Measurements from ENCODE around the gene CASK.

The CASK gene

GRCh38 chrX:41796577-41796976 is 126.8 kb downstream of the CASK start:
- Histone ChIP-seq H3K9me3 (replicated peaks in 1 of 11) (peaks cover 9 to 10% (median 10%) of the 10 kb centered on the region in 11 experiments; a peak in 20 of 22 replicates), H4K20me1 (peaks cover 0 to 44% (median 17%) of the 10 kb centered on the region in 11 experiments; a peak in 12 of 22 replicates), H3K27me3 (peaks cover 87 to 95% (median 93%) of the 10 kb centered on the region in 11 experiments), H3K27ac (no peak overlapping the region), H3K4me1 (no peaks in the 10 kb centered on the region), H3K36me3 (peaks cover 0 to 4% (median 0%) of the 10 kb centered on the region in 11 experiments; a peak in 2 of 22 replicates), H3K4me3 (no peak overlapping the region), H3K9ac (no peak overlapping the region), H3K4me2 (no peak overlapping the region)
- no peak for TF ChIP-seq Cebpa-rat (IDR thresholded peaks at IDR 0.05)

GRCh38 chrX:41796046-41796445 is 127.3 kb downstream of the CASK start:
- TF ChIP-seq Cebpa-rat (IDR thresholded peaks at IDR 0.05) = no peak
- Histone ChIP-seq H3K9ac (no peak overlapping the region), H3K36me3 (peaks cover 0 to 1% (median 0%) of the 10 kb centered on the region in 11 experiments; a peak in 2 of 22 replicates), H3K4me3 (no peak overlapping the region), H4K20me1 (peaks cover 0 to 44% (median 17%) of the 10 kb centered on the region in 11 experiments; a peak in 12 of 22 replicates), H3K27ac (no peak overlapping the region), H3K4me1 (no peaks in the 10 kb centered on the region), H3K9me3 (replicated peaks in 1 of 11) (peaks cover 3 to 5% (median 4%) of the 10 kb centered on the region in 11 experiments; a peak in 20 of 22 replicates), H3K27me3 (peaks cover 86 to 95% (median 93%) of the 10 kb centered on the region in 11 experiments), H3K4me2 (no peak overlapping the region)

GRCh38 chrX:41789374-41789773 is 134.0 kb downstream of the CASK start:
- H3K4me3 ChIP-seq = no peak overlapping the region
- peaks cover 0 to 15% (median 3%) of the 10 kb centered on the region in 11 experiments; a peak in 6 of 22 replicates for H3K36me3 ChIP-seq
- peaks cover 0 to 11% (median 5%) of the 10 kb centered on the region in 11 experiments; a peak in 4 of 22 replicates for H4K20me1 ChIP-seq
- peaks cover 95 to 100% (median 99%) of the 10 kb centered on the region in 11 experiments for H3K27me3 ChIP-seq
- no peaks in the 10 kb centered on the region for H3K9me3 ChIP-seq (replicated peaks in 1 of 11)
- H3K9ac ChIP-seq = no peak overlapping the region
- TF ChIP-seq Cebpa-rat (IDR thresholded peaks at IDR 0.05) = no peak
- no peaks in the 10 kb centered on the region for H3K4me1 ChIP-seq
- H3K4me2 ChIP-seq = no peak overlapping the region
- H3K27ac ChIP-seq = no peak overlapping the region

- no peak for TF ChIP-seq Cebpa-rat (IDR thresholded peaks at IDR 0.05)
- H3K4me2 ChIP-seq = no peak overlapping the region
- no peaks in the 10 kb centered on the region for H3K9me3 ChIP-seq (replicated peaks in 1 of 11)
- no peak overlapping the region for H3K4me3 ChIP-seq
- peaks cover 0 to 18% (median 5%) of the 10 kb centered on the region in 11 experiments; a peak in 7 of 22 replicates for H4K20me1 ChIP-seq
- no peak overlapping the region for H3K27ac ChIP-seq
- H3K27me3 ChIP-seq = peaks cover 92 to 100% (median 99%) of the 10 kb centered on the region in 11 experiments
- no peaks in the 10 kb centered on the region for H3K4me1 ChIP-seq
- no peak overlapping the region for H3K9ac ChIP-seq
- H3K36me3 ChIP-seq = peaks cover 0 to 15% (median 3%) of the 10 kb centered on the region in 11 experiments; a peak in 6 of 22 replicates
These were observed 137.7 kb downstream of the CASK start for GRCh38 chrX:41785685-41786084.

- H3K27ac ChIP-seq = no peak overlapping the region
- TF ChIP-seq Cebpa-rat (IDR thresholded peaks at IDR 0.05) = no peak
- no peak overlapping the region for H3K4me3 ChIP-seq
- no peaks in the 10 kb centered on the region for H3K4me1 ChIP-seq
- H3K27me3 ChIP-seq = peaks cover 73 to 100% (median 90%) of the 10 kb centered on the region in 11 experiments
- H3K9me3 ChIP-seq (replicated peaks in 1 of 11) = no peaks in the 10 kb centered on the region
- peaks cover 0 to 15% (median 3%) of the 10 kb centered on the region in 11 experiments; a peak in 6 of 22 replicates for H3K36me3 ChIP-seq
- no peak overlapping the region for H3K4me2 ChIP-seq
- H3K9ac ChIP-seq = no peak overlapping the region
- peaks cover 0 to 17% (median 0%) of the 10 kb centered on the region in 11 experiments; a peak in 7 of 22 replicates for H4K20me1 ChIP-seq
These were observed 141.9 kb downstream of the CASK start for GRCh38 chrX:41781500-41781899.

- H3K4me1 ChIP-seq = no peaks in the 10 kb centered on the region
- TF ChIP-seq Cebpa-rat (IDR thresholded peaks at IDR 0.05) = no peak
- H3K27ac ChIP-seq = no peak overlapping the region
- H3K36me3 ChIP-seq = peaks cover 0 to 1% (median 0%) of the 10 kb centered on the region in 11 experiments; a peak in 2 of 22 replicates
- H3K9me3 ChIP-seq (replicated peaks in 1 of 11) = no peaks in the 10 kb centered on the region
- no peak overlapping the region for H3K4me3 ChIP-seq
- H3K27me3 ChIP-seq = peaks cover 61 to 90% (median 77%) of the 10 kb centered on the region in 11 experiments
- peaks cover 0 to 17% (median 0%) of the 10 kb centered on the region in 11 experiments; a peak in 7 of 22 replicates for H4K20me1 ChIP-seq
- no peak overlapping the region for H3K9ac ChIP-seq
- H3K4me2 ChIP-seq = no peak overlapping the region
These were observed 143.4 kb downstream of the CASK start for GRCh38 chrX:41779941-41780340.

- no peak for TF ChIP-seq Cebpa-rat (IDR thresholded peaks at IDR 0.05)
- no peak overlapping the region for H3K9ac ChIP-seq
- H3K27ac ChIP-seq = no peak overlapping the region
These were observed 144.3 kb downstream of the CASK start for GRCh38 chrX:41779030-41779564.

GRCh38 chrX:41761702-41762101 is 161.7 kb downstream of the CASK start:
- H3K27me3 ChIP-seq = peaks cover 90 to 100% (median 99%) of the 10 kb centered on the region in 11 experiments

More at GRCh38 chrX:41779030-41779564, 144.3 kb downstream of the CASK start:
- H3K4me2 ChIP-seq = no peak overlapping the region
- H3K4me3 ChIP-seq = no peak overlapping the region
- no peaks in the 10 kb centered on the region for H3K36me3 ChIP-seq
- H3K4me1 ChIP-seq = no peaks in the 10 kb centered on the region
- peaks cover 53 to 81% (median 69%) of the 10 kb centered on the region in 11 experiments for H3K27me3 ChIP-seq
- peaks cover 0 to 17% (median 0%) of the 10 kb centered on the region in 11 experiments; a peak in 7 of 22 replicates for H4K20me1 ChIP-seq
- H3K9me3 ChIP-seq (replicated peaks in 1 of 11) = no peaks in the 10 kb centered on the region

GRCh38 chrX:41761169-41761568 is 162.2 kb downstream of the CASK start:
- Histone ChIP-seq H3K9me3 (replicated peaks in 1 of 11) (no peaks in the 10 kb centered on the region), H4K20me1 (peaks cover 0 to 17% (median 0%) of the 10 kb centered on the region in 11 experiments; a peak in 5 of 22 replicates), H3K27me3 (peaks cover 90 to 100% (median 99%) of the 10 kb centered on the region in 11 experiments), H3K4me3 (no peak overlapping the region), H3K9ac (no peak overlapping the region), H3K36me3 (no peaks in the 10 kb centered on the region), H3K27ac (no peak overlapping the region), H3K4me1 (no peaks in the 10 kb centered on the region), H3K4me2 (no peak overlapping the region)
- TF ChIP-seq Cebpa-rat (IDR thresholded peaks at IDR 0.05) = no peak

More at GRCh38 chrX:41761702-41762101, 161.7 kb downstream of the CASK start:
- no peaks in the 10 kb centered on the region for H3K9me3 ChIP-seq (replicated peaks in 1 of 11)
- H3K9ac ChIP-seq = no peak overlapping the region
- H4K20me1 ChIP-seq = peaks cover 0 to 17% (median 0%) of the 10 kb centered on the region in 11 experiments; a peak in 5 of 22 replicates
- no peak overlapping the region for H3K27ac ChIP-seq
- no peak overlapping the region for H3K4me2 ChIP-seq
- H3K36me3 ChIP-seq = no peaks in the 10 kb centered on the region
- no peaks in the 10 kb centered on the region for H3K4me1 ChIP-seq
- no peak overlapping the region for H3K4me3 ChIP-seq
- TF ChIP-seq Cebpa-rat (IDR thresholded peaks at IDR 0.05) = no peak
